Osteocyte (in vitro differentiated cells): ENCODE data around the gene G6PC3. TPM values are rescaled to one million over a fixed set of nuclear protein-coding genes. Genes with fewer than 3 reads are reported as not detected.
"Not testable (repeated sequence)": the region's sequence is repeated elsewhere in the genome, so short reads cannot be mapped to it uniquely, and the experiment has no call there.

Experiments
- DNase-seq: peaks from one replicate; pipeline ENCODE4 v3.0.0; 2021; ENCODE audit warnings: mixed read lengths; ENCODE audit not compliant: unreplicated experiment; ENCODE audit errors: extremely low spot score
- H3K27ac Mint-ChIP-seq: one replicate; pipeline ENCODE4 v1.8.0; 2021; ENCODE audit warnings: mild to moderate bottlenecking, mixed read lengths; ENCODE audit not compliant: unreplicated experiment
- H3K27me3 Mint-ChIP-seq: one replicate; pipeline ENCODE4 v1.8.0; 2021; ENCODE audit warnings: mixed read lengths; ENCODE audit not compliant: unreplicated experiment
- H3K36me3 Mint-ChIP-seq: one replicate; pipeline ENCODE4 v1.8.0; 2021; ENCODE audit warnings: mixed read lengths; ENCODE audit not compliant: unreplicated experiment
- H3K4me1 Mint-ChIP-seq: one replicate; pipeline ENCODE4 v1.8.0; 2021; ENCODE audit warnings: mixed read lengths; ENCODE audit not compliant: unreplicated experiment
- H3K4me3 Mint-ChIP-seq: one replicate; pipeline ENCODE4 v1.8.0; 2021; ENCODE audit warnings: mild to moderate bottlenecking, moderate library complexity, mixed read lengths; ENCODE audit not compliant: unreplicated experiment
- H3K9me3 Mint-ChIP-seq: one replicate; pipeline ENCODE4 v1.8.0; 2021; ENCODE audit warnings: mixed read lengths; ENCODE audit not compliant: unreplicated experiment
- CTCF ChIP-seq: fragments of 200-600 bp; sonication (generic); IDR thresholded peaks from 2 replicates; pipeline ENCODE4 v1.5.0; 2021; ENCODE audit warnings: antibody characterized with exemption, mild to moderate bottlenecking, moderate library complexity
- total RNA-seq: library from RNA; stranded (reverse); gene quantifications from 2 replicates; pipeline ENCODE4 v1.2.1, GENCODE V29; 2021

The G6PC3 gene
- total RNA-seq, 1 donor from 2014 or later = 60.3 TPM

DNA sequence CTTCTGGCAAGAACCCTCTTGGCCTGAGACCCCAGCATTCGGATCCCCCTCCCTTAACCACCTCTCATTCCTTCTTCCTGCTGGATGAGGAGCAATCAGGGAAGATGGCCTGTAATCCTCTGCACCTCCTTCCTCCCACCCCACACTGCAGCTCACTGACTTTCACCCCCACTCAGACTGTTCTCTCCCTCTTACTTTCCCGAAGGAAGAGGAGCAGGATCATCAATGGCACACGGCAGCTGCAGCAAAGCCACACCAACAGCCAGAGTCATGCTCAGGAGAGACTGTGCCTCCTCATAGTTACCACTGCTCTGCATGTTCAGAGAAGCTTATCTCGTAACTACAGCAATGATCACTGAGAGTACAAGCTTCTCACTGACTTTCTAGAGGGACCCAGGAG lies 45.7 kb upstream of the G6PC3 start:
- Mint-ChIP-seq H3K27ac (no peak overlapping the region), H3K27me3 (no peaks in the 10 kb centered on the region), H3K36me3 (peaks cover 10% of the 10 kb centered on the region), H3K4me1 (no peaks in the 10 kb centered on the region), H3K4me3 (no peak overlapping the region), H3K9me3 (no peaks in the 10 kb centered on the region)
- no peak for DNase-seq
- no peak for TF ChIP-seq CTCF

- Mint-ChIP-seq H3K36me3 (peaks cover 19% of the 10 kb centered on the region), H3K27me3 (no peaks in the 10 kb centered on the region), H3K4me3 (no peak overlapping the region), H3K27ac (no peak overlapping the region), H3K4me1 (no peaks in the 10 kb centered on the region), H3K9me3 (no peaks in the 10 kb centered on the region)
- no peak for DNase-seq
- no peak for TF ChIP-seq CTCF
Observed at GRCh38 chr17:44029736-44030135, 40.8 kb upstream of the G6PC3 start.

- no peak for TF ChIP-seq CTCF
- peaks cover 19% of the 10 kb centered on the region for H3K36me3 Mint-ChIP-seq
- no peaks in the 10 kb centered on the region for H3K4me1 Mint-ChIP-seq
- no peaks in the 10 kb centered on the region for H3K9me3 Mint-ChIP-seq
- H3K27me3 Mint-ChIP-seq = no peaks in the 10 kb centered on the region
- H3K27ac Mint-ChIP-seq = no peak overlapping the region
- H3K4me3 Mint-ChIP-seq = no peak overlapping the region
- DNase-seq = no peak
Observed at GRCh38 chr17:44030482-44030881, 40.1 kb upstream of the G6PC3 start.

GRCh38 chr17:44033861-44034408 lies 36.6 kb upstream of the G6PC3 start:
- no peak overlapping the region for H3K4me3 Mint-ChIP-seq
- no peaks in the 10 kb centered on the region for H3K27me3 Mint-ChIP-seq
- H3K4me1 Mint-ChIP-seq = no peaks in the 10 kb centered on the region
- no peak for DNase-seq
- TF ChIP-seq CTCF = no peak
- no peaks in the 10 kb centered on the region for H3K9me3 Mint-ChIP-seq
- H3K27ac Mint-ChIP-seq = no peak overlapping the region
- H3K36me3 Mint-ChIP-seq = peaks cover 37% of the 10 kb centered on the region

- H3K36me3 Mint-ChIP-seq = peaks cover 32% of the 10 kb centered on the region
- H3K9me3 Mint-ChIP-seq, H3K4me3 Mint-ChIP-seq, H3K4me1 Mint-ChIP-seq, DNase-seq, H3K27me3 Mint-ChIP-seq, H3K27ac Mint-ChIP-seq: not testable (repeated sequence)
Observed at GRCh38 chr17:44034688-44035087, 35.8 kb upstream of the G6PC3 start.

- no peak for DNase-seq
- H3K27ac Mint-ChIP-seq = no peak overlapping the region
Observed at GRCh38 chr17:44037471-44037870, 33.1 kb upstream of the G6PC3 start.

More at GRCh38 chr17:44037471-44037870, 33.1 kb upstream of the G6PC3 start:
- TF ChIP-seq CTCF = no peak
- Mint-ChIP-seq H3K9me3 (no peaks in the 10 kb centered on the region), H3K4me3 (no peak overlapping the region), H3K36me3 (peaks cover 29% of the 10 kb centered on the region), H3K27me3 (no peaks in the 10 kb centered on the region), H3K4me1 (peaks cover 9% of the 10 kb centered on the region)
